HEK293T (cell line): ENCODE results near the gene NT5C3B.

Experiments used
- BHLHE40 ChIP-seq: fragments of 450-650 bp; IDR thresholded peaks from 2 replicates; pipeline ENCODE4 v1.6.1; 2016; ENCODE audit warnings: mild to moderate bottlenecking, moderate library complexity, borderline replicate concordance
- FOXM1 ChIP-seq: fragments of 450-650 bp; IDR thresholded peaks from 2 replicates; pipeline ENCODE4 v1.6.1; 2017; ENCODE audit warnings: mild to moderate bottlenecking, borderline replicate concordance
- HDGF ChIP-seq: fragments of 450-650 bp; IDR thresholded peaks from 2 replicates; pipeline ENCODE4 v1.6.1; 2017; ENCODE audit warnings: antibody characterized with exemption, borderline replicate concordance
- NFRKB ChIP-seq: fragments of 450-650 bp; IDR thresholded peaks from 2 replicates; pipeline ENCODE4 v1.6.1; 2016; ENCODE audit warnings: mild to moderate bottlenecking, moderate library complexity
- SUZ12 ChIP-seq: fragments of 450-650 bp; IDR thresholded peaks from 2 replicates; pipeline ENCODE4 v1.6.1; 2016; ENCODE audit warnings: mild to moderate bottlenecking

- TF ChIP-seq NFRKB (no peak), SUZ12 (no peak), FOXM1 (no peak), HDGF (no peak), BHLHE40 (no peak)
These were observed 28.4 kb upstream of the NT5C3B start for GRCh38 chr17:41864498-41864835.
